Activated T-cell treated with anti-CD3 and anti-CD28 coated beads for 1 hour (primary cell): Measurements from ENCODE around the gene APOBEC3C.
A peak's percentile ranks its signal among the peaks of the same experiment; 100 is the strongest.
"Not testable (repeated sequence)": the region's sequence is repeated elsewhere in the genome, so short reads cannot be mapped to it uniquely, and the experiment has no call there.

ENCODE experiments used
- DNase-seq: peaks from one replicate; pipeline ENCODE4 v3.0.0-alpha.2; 2020; ENCODE audit warnings: low read depth

APOBEC3C gene

GRCh38 chr22:38981992-38982927 lies 31.8 kb upstream of the APOBEC3C start, which contains the start of gene APOBEC3B:
APOBEC3B (plus strand) TSS chr22:38982347; CDS start chr22:38982454, 107 bp downstream.
- DNase-seq = peak; percentile 37

- no peak for DNase-seq
These were observed 29.8 kb upstream of the APOBEC3C start for GRCh38 chr22:38984224-38984623.

DNA sequence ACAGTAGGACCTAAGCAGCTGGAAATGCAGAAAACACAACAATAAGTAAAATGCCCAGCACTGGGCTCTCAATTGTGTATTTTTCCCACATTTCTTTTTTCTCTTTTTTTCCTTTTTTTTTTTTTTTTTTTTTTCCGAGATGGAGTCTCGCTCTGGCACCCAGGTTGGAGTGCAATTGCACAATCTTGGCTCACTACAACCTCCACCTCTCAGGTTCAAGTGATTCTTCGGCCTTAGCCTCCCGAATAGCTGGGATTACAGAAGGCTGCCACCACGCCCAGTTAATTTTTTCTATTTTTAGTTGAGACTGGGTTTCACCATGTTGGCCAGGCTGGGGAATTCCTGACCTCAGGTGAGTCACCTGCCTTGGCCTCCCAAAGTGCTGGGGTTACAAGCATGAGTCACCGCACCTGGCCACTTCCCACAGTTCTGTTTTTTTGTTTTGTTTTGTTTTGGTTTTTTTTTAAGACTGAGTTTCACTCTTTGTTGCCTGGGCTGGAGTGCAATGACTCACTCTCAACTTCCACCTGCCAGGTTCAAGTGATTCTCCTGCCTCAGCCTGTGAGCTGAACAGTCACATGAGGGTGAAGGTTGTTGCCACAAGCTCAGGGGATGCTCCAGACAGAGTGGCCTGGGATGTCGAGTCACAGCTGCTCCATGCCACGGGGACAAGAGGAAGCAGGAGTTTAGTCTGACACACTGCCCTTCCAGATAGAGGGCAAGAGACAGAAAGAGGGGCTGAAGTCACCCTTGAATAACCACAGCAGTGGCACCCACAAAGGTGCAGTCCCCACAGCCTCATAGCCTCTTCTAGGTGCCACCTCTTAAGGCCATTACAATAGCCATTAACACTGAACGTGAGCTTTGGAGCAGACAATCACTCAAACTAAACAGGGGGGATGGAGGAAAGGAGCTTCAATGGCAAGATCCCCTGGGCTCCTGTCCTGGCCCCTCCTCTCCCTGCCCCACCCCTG lies 29.0 kb upstream of the APOBEC3C start:
- DNase-seq = peak; percentile 62

DNA sequence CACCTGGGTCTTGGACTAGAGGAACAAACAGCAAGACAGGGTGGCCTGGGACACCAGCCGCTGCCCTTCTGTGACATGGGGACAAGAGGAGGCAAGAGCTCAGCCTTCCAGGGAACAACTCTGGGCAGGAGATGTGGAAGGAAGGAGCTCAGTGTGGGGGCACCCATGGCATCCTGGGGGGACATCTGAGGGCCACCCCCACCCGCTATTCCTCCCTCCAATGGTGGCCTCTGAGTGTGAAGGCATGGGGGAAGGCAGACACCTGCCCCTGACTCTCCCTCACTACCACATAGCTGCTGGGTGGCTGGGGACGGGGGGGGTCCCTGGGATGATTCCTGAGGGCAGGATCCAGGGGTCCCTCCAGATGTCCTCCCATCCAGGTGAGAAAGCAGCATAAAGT lies 27.4 kb upstream of the APOBEC3C start:
- DNase-seq = no peak

DNA sequence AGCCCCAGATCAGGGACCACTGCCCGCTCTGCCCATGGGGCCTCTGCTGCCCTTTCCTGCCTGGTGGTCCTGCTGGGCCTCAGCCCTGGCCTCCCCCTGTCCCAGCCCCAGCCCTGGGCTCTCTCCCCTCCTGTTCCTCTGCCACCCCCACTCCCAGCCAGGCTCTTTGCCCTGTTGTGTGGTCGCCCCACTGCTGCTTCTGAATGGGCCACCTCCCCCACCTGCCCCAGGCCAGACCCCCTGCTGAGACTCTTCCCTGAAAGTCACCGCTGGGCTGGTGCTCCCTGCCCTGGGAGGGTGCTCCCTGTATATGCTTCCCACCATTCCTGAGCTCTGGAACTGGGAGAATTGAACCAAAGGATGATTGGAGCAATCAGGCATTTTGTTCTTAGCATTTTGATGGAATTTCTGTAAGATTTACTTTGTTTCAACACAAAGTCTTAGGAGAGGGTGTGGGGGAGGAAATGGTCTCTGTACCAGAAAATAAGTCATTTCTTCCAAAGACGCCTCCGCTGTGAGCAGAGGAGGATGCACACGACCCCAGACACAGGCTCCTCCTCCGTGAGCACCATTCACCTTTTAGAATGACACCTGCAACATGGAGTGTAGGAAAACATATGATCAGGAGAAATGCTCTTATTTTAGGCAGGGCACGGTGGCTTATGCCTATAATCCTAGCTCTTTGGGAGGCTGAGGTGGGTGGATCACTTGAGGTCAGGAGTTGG lies 26.7 kb upstream of the APOBEC3C start:
- no peak for DNase-seq

GRCh38 chr22:38989466-38989865 lies 24.6 kb upstream of the APOBEC3C start:
- no peak for DNase-seq

DNA sequence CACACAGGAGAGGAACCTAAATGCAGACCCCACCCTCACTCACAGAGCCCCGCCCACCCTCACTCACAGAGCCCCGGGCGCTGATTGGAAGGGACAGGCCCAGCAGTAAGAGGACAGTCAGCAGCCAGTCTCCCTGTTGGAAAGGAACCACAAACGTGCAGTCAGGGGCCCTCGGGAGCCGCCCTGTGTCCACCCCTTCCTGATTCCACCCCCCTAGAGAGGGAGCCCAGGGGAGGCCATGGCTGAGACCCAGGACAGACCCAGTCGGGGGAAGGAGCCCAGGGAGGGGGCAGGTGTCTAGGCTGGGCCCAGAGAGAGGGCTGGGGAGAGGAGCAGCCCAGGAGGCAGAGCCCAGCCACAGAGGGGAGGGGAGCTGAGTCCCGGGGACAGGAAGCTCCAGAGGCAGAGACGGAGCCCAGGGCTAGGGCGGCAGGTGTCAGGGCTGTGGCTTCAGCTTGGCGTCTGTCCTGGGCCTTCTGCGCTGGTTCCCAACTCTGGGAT lies 21.1 kb upstream of the APOBEC3C start:
- not testable (repeated sequence) for DNase-seq

DNA sequence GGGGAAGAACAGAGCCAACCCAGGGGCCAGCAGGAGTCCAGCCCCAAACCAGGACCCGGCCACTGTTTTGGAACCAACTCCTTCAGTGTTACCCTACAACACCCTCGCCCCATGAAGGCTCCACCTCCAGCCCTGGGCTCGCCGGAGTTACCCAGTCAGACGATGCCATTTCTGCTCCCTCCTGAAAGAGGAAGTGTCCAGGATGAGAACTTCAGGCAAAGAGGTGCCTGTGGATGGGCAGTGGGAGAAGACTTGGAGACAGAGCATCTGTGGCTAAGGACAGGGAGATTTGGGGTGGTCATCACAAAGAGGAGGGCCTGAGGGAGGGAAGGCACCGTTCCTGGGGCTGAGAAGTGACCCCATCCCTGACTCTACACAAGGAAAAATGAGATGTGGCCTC lies 18.0 kb upstream of the APOBEC3C start:
- no peak for DNase-seq

GRCh38 chr22:38997518-38997917 lies 16.5 kb upstream of the APOBEC3C start:
- no peak for DNase-seq

DNA sequence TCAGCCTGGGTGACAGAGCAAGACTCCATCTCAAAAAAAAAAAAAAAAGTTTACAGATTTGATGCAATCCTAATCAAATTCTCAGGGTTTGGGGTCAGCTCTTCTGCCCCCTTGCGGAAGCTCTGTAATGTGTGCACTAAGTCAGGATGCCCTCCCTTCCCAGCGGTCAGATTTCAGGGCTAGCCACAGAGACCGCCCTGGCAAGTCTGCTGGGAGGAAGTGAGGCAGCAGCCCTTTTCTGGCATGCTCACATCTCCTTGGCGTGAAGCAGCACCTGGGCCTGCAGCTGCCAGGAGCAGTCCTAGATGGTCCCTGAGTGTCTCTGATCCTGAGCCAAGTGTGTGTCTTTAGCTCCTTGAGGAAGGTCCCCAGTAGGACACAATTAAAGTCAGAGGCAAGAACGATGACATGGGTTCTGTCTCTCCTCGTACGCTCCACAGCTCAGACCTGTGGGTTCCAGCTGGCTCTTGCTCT lies 10.9 kb upstream of the APOBEC3C start:
- peak; percentile 59 for DNase-seq

GRCh38 chr22:39007177-39007576 lies 6.9 kb upstream of the APOBEC3C start:
- no peak for DNase-seq

DNA sequence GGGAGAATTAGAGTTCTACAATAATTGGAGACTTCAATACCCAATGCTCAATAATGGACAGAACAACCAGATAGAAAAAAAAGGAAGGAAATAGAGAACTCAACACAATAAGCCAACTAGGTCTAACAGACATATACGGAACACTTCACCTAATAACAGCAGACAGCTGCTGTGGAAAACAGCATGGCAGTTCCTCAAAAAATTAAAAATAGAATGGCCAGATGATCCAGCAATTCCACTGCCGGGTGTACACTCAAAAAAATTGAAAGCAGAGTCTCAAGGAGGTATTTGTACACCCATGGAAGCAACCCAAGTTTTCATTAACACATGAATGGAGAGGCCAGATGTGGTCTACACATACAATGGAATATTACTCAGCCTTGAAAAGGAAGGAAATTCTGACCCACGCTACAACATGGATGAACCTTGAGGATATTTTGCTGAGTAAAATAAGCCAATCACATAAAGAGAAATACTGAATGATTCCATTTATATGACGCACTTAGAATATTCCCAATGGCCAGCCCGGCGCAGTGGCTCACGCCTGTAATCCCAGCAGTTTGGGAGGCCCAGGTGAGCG lies 5.7 kb upstream of the APOBEC3C start:
- DNase-seq = not testable (repeated sequence)

- DNase-seq = no peak
These were observed 3.1 kb upstream of the APOBEC3C start for GRCh38 chr22:39010946-39011345.

- no peak for DNase-seq
These were observed 1.2 kb upstream of the APOBEC3C start for GRCh38 chr22:39012533-39013511.

- not testable (repeated sequence) for DNase-seq
These were observed 506 bp upstream of the APOBEC3C start for GRCh38 chr22:39013561-39013941.

DNA sequence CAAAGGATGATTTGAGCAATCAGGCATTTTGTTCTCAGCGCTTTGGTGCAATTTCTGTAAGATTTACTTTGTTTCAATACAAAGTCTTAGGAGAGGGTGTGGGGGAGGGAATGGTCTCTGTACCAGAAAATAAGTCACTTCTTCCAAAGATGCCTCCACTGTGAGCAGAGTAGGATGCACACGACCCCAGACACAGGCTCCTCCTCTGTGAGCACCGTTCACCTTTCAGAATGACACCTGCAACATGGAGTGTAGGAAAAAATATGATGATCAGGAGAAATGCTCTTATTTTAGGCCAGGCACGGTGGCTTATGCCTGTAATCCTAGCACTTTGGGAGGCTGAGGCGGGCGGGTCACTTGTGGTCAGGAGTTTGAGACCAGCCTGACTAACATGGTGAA lies 665 bp downstream of the APOBEC3C start:
- DNase-seq = not testable (repeated sequence)

- DNase-seq = no peak
These were observed 2.5 kb downstream of the APOBEC3C start for GRCh38 chr22:39016592-39016991.

DNA sequence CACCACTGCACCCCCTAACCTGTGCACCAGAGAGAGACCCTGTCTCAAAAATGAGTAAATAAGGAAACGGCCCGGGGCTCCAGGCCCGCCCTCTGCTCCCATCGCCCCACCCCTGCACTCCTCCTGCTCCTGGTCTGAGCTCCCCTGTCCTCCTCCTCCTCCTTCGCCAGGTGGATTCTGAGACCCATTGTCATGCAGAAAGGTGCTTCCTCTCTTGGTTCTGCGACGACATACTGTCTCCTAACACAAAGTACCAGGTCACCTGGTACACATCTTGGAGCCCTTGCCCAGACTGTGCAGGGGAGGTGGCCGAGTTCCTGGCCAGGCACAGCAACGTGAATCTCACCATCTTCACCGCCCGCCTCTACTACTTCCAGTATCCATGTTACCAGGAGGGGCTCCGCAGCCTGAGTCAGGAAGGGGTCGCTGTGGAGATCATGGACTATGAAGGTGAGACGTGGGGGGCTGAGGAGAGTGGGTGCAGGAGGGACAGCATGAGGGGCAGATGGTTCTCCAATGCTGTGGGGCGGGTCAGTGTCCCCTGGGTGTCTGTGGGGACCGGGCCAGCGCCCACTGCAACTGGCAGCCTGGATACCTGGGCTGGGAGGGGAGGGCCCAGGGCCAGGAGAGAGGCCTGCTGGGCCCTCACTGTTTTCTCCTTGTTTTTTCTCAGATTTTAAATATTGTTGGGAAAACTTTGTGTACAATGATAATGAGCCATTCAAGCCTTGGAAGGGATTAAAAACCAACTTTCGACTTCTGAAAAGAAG lies 3.7 kb downstream of the APOBEC3C start:
- no peak for DNase-seq

- not testable (repeated sequence) for DNase-seq
These were observed 6.1 kb downstream of the APOBEC3C start for GRCh38 chr22:39020021-39020651.
